NCI-H2227 (cell line): Measurements from ENCODE around the gene VAT1L.
"Not testable (repeated sequence)": the region's sequence is repeated elsewhere in the genome, so short reads cannot be mapped to it uniquely, and the experiment has no call there.

ENCODE experiments used
- DNase-seq: peaks from one replicate; lab custom pipeline; 2025; ENCODE audit not compliant: unreplicated experiment; lab: John Stamatoyannopoulos, UW

The VAT1L gene

DNA sequence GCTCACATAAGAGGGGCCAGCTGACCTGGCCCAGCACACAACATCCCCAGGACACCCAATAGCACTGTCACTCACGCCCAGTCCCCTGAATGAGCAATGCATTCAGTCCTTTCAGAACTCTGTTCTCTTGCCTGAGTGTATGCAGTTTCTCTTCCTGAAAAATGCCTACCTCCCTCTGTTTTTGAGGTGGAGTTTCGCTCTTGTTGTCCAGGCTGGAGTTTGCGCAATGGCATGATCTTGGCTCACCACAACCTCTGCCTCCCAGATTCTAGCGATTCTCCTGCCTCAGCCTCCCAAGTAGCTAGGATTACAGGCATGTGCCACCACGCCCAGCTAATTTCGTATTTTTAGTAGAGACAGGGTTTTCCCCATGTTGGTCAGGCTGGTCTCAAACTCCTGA, 159.2 kb downstream of the VAT1L start:
- not testable (repeated sequence) for DNase-seq

DNA sequence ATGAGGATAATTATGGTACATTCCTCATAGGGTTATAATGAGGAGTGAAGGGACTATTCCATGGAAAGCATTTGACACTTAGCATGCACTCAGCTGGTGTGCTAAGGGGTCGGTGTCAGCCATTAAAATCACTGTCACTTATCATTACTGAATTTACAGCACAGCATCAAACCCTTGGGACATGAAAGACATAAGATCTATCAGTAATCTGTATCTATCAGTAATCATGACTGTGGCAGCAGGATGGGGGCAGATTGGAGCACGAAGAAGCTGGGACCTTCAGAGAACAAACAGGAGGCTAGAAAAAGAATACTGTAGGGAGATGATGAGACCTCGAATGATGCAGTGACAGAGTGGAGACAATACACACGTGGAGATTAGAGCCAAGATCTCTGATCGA, 160.5 kb downstream of the VAT1L start:
- DNase-seq: no peak

DNA sequence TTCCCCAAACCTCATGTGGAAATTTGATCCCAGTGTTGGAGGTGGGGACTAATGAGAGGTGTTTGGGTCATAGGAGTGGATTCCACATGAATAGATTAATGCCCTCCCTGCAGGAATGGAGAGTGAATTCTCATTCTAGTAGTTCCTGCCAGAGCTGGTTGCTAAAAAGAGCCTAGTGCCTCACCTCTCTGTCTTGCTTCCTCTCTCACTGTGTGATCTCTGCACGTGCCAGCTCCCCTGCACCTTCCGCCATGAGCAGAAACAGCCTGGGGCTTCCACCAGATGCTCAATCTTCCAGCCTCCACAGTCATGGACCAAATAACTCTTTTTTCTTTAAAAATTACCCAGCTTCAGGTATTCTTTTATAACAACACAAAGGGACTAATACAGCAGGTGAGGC, 161.1 kb downstream of the VAT1L start:
- DNase-seq: no peak

DNA sequence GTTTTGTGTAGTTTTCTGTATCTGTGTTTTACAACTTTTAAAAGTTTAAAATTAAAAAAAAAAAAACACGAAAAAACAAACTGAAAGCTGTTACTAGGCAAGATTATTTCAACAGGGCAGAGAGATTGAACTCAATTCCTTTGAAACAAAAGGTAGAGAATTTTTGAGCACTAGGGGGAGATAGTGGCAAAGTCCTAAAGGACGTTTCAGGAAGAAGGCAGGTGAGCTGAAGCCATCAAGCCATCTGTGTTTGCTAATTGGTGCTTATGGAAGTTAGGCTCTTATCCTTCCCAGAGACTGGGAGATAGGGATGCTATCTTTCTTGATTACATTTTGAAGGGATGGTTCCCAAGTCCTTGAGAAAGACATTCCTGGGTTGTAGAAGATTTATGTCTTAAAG, 163.4 kb downstream of the VAT1L start:
- DNase-seq: no peak

DNA sequence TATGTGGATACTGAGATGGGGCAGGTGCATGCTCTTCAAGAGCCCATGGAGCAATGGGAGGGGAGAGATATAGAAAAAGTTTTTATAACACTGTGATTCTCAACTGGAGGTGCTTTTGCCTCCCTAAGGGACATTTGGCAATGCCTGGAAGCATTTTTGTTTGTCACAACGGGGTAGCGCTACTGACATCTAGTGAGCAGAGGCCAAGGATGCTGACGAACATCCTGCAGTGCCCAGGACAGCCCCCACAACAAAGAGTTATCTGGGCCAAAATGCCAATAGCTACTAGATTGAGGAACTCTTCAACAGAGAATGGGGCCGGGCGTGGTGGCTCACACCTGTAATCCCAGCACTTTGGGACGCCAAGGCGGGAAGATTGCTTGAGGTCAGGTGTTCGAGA, 166.8 kb downstream of the VAT1L start:
- no peak for DNase-seq

DNA sequence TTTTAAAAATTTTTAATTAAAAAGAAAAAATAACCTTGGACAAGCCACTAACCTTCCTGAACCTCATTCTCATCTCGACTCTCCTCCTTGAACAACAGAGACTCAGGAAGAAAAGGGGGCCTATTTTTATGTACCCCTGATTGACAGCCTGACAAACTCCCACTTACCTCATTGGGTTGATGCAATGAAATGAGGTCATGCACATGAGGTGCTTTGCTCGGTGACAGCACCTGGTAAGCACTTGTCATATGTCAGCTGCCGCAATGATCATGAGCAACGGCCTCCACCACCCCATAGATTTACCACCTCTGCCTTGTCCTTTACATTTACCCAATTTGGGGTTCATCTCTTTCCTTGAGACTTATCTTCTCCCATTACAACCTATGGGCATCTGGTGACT, 167.9 kb downstream of the VAT1L start:
- no peak for DNase-seq

DNA sequence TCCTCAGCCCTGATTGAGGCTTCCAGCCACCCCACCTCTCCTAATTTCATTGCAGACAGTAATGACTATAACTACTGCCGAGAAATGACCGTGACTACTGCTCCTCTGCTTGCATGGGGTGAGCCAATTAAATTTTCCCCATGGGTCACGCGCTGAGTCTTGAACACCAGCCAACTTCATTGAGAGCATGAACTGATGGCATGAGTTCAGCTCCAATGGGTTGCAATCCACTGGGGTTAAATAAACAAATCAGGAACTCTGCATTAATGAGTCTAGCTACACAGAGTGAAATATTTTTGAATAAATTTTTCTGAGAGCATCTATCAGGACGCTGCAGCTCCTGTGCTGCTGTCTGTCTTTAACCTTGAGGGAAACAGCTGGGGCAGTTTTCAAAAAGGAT, 172.4 kb downstream of the VAT1L start:
- no peak for DNase-seq

DNA sequence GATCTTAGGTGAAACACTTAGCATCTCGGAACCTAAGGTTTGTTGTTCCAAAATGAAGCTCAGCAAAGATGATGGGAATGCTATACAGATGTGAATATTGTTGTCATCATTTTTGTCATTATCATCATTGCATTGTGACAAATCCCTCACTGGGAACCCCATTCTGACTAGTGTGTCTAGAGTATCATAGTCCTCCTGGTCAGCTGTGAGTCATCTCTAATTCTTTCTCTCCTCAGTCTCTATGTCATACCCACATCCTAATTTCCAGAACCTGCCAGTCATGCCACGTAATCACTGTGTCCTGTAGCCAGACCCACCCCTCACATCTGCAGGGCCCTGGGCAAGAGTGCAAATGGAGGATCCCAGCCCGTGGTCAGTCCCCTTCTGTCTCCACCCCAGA, 173.4 kb downstream of the VAT1L start:
- no peak for DNase-seq

DNA sequence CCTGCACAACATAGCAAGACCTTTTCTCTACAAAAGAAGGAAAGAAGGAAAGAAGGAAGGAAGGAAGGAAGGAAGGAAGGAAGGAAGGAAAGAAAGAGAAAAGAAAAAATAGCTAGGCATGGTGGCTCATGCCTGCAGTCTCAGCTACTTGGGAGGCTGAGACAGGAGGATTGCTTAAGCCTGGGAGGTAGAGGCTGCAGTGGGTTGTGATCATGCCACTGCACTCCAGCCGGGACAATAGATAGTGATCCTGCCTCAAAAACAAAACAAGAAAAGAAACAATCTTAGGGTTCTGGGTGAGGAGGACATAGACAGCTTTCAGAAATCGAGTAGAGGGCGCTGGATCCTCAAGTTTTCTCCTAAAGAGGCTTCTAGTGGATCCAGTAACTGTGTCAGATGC, 174.3 kb downstream of the VAT1L start:
- no peak for DNase-seq

DNA sequence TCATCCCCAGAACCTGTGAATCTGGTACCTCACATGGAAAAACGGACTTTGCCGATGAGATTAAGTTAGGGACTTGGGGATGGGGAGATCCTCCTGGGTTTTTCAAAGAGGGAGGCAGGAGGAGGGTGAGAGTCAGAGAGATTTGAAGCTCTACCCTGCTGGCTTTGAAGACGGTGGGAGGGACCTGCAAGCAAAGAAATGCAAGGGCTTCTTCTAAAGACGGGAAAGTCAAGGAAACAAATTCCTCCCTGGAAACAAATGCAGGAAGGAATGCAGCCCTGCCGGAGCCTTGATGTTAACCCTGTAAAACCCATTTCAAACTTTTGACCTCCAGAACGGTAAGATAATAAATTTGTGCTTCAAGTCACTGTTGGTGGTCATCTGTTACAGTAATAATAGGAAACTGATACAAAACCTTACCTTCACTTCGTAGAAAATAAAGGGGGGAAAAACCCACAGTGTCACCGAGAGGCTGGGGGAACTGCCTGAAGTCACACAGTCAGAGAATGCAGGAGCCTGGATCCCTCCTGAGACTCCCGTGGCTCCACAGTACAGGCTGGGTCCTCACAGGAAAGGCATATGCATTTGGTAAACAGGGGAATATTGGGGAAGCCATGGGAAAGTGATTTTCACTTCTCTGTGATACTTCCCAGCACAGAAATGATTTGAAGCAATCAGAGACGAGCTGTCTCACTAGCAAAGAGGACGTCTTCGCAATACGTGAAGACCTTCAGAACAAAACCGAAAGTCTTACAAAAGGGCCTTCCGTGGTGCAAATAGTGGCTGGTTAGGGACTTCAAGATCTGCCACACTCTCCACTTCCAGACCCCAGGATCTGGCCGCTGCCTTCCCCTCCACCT, 175.1 kb downstream of the VAT1L start:
- no peak for DNase-seq

DNA sequence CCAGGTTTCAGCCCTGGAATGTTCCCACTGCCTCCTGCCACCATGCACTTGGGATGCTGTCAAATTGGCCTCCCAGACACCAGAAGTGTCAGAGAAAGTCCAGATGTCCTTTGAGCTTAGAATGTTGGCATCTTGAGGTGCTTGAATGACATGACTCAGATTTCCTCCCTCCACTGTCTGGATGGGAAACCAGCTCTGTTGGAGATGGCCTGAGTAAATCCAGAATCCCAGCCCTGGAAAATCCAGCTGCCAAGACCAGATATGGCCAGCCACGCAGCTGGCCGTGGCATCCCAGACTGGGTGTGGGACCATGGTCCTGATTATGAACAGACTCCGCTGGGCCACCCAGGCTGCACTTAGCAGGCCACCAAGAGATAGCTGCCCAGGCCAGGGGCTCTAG, 177.0 kb downstream of the VAT1L start:
- DNase-seq: no peak

DNA sequence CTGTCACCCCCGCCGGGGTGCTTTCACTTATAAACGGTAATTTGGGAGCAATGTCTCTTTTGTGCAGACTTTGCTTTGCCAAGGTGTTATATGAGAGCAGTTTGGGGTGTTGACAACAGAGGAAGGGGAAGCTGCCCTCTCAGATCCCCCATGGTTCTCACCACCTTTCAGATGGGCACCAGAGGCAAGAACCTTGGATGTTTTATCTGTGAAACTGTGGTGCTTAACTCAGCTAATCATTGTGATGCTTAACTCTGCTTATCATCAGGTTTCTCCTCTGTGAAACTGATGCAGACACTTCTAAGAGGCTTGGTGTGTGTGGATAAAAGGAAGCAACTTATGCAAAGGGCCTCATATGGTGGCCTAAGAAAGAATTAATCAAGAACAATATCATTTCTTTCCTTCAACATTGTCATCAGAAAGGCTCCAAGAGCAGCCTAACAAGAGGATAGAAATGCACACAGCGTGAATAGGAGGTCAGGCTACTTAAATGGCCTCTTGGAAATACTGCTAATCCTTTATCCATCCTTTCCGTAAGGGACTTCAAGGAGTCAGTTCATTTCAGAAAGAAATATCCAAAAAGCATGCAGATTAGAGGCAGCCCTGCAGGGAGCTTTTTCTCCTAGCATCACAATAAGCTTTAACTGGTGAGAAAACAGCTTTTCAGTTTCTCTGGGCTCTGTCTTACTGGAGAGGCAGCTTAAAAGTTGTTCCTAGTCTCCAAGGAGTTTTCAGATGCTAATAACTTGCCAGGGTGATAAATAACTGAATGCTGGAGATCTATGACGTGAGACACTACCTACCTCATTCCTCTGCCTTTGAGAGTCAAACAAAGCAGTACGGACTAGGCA, 178.9 kb downstream of the VAT1L start:
- DNase-seq: no peak

DNA sequence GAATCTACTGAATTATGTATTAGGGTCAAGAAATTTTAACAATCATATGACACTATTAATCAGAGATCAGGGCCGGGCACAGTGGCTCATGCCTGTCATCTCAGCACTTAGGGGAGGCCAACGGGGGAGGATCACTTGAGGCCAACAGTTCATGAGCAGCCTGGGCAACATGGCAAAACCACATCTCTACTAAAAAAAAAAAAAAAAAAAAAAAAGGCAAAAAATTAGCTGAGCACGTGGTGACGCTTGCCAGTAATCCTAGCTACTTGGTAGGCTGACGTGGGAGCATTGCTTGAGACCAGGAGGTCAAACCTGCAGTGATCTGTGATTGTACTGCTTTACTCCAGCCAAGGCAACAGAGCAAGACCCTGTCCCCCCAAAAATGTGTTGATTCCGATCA, 181.5 kb downstream of the VAT1L start:
- DNase-seq: no peak

DNA sequence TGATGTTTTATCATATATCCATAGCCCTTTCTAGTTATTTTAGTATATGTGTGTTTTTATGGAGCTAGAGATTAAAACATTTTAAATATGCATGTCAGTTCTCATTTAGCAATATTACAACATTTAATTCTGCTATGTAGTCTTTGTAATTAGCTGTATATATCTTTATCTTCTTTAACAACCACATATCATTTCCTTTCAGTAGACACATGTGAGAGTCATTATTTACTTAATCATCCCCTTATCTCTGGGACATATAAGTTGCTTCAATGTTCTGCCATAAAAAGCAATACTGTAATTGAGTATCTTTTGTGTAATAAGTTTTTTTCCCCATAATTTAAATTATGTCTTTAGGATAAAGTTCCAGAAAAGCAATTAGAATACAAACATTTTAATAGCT, 182.0 kb downstream of the VAT1L start:
- no peak for DNase-seq

DNA sequence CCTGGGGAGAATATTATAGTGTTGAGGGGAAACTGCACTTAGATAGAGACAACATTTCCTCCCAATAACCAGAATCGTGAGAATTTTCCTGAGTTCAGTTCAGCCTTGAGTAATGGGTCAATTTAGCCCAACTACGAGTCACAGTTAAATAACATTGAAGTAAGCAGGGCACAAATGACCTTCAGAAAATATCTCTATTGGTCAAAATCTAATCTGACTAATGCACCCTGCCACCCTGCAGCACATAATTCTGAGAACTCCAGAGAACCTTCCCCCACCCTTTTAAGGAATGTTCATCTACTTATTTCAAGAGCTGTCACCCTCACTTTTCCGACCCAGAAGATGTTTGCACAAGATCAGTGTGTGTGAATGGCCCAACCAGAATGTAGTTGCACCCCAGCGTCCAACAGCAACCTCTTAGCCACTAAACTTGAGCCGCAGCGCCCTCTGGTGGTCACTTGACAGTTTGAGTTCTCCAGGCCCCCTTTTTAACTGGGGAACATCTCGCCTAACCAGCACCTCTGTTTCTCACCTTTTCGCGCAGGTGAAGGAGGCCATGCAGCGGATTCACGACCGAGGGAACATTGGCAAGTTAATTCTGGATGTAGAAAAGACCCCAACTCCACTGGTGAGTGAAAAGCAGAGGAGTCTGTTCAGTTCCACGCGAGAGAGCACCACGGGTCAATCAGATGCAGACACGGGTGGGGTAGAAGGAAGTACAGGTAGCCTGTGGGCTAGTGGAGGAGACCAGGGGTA, 183.1 kb downstream of the VAT1L start:
- DNase-seq: peak; percentile 77

DNA sequence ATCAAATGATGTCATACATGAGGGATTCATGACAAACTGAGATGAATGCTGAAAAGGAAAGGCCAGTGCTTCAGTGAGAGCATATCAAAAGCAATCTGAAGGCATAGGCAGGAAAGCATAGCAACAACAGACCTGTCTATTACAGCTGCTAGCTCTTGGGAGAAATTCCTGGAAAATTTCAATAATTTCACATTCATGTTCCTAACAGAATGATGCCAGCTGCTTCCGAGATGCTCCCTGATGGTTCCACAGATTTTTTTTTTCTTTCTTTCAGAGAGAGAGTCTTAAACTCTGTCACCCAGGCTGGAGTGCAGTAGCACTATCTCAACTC, 183.7 kb downstream of the VAT1L start:
- DNase-seq: no peak

DNA sequence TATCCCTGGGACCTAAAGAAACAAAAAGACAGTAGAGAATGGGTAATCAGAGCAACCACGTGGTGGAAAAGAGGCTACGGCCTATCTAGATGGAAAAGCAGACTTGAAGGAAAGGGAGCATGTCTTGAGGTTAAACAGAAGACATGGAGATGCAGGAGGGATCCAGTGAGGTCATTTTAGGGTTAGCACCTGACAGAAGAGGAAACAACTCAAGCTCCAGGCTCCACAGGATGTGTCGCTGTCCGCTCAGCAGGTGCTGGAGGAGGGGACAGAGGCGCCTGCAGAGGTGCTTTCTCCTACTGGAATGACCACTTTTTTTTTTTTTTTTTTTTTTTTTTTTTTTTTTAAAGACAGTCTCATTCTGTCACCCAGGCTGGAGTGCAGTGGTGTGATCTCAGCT, 186.5 kb downstream of the VAT1L start:
- no peak for DNase-seq

DNA sequence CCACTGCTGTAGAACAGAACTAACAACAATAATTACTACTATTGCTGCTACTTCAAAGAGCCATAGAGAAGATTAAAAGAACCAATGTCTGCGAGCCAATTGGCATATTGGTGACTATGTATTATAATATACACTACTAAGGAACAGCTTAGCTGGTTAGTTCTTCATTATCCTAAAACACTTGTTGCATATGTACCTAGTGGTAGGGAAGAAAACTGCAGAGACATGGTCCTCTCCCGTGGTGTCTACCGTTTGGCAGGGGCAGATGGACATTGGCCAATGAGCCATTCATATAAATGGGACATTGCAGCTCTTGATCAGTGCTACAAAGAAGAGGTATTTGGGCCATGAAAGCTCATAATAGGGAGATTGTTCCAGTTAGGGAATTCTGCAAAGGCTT, 187.6 kb downstream of the VAT1L start:
- DNase-seq: no peak

DNA sequence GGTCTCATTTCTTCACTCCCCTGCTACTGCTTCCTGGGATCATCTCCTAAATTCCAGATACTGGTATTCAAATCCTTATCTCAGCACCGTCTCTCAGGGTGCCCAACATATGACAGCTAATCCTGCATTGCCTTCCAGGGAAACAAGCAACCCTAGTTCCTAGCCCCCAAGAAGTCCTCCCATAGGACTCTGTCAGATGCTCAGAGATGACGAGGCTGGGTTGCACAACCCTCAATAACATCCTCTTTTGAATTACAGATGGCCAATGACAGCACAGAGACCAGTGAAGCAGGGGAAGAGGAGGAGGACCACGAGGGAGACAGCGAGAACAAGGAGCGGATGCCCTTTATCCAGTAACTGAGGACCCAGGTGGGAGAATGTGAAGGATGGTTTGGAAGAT, 189.0 kb downstream of the VAT1L start:
- DNase-seq: no peak

DNA sequence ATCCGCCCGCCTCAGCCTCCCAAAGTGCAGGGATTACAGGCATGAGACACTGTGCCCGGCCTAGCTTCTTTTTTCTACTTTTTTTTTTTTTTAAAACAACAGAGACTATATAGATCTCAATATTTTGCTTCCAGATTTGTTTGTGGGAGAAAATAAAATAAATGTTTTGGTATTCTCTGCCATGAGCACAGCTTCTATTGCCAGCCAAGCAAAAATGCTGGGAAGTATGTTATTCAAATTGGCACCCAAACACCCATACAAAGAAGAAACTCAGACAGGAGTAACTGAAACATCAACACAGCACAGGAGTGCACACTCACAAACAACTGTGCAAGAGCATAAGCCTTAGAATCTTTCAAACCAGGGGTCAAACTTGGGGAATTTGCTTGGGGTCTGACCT, 196.7 kb downstream of the VAT1L start:
- DNase-seq: no peak

DNA sequence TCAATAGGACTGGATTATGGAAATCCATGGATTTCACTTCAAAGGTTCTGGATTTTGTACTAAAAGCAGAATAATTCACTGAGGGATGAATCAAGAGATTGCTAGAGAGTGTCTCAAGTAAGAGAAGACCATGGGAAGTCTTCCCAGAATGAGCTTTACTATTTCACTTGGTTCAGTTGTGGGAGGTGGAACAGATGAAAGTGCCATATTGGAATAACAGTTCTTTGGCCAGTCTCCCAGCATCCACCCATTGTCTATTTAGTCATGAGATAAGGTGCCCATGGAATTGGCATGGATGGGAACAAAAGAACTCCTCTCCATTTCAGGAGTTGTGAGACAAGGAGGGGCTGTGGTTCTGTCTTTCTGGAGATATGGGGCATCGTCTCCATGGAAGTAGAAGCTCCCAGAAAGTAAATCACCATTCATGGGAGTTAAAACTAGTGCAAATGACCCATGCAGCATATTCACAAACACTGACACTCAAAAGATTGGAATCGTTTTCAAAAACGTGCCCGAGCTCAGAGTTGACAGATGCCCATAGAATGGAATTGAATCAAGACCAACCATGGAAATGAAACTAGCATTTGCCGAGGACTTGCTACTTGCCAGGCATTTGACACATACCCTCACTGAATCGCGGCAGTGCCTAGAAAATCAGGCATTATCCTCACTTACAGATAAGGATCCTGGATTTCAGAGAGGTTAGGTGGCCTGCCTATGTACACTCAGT, 197.8 kb downstream of the VAT1L start:
- DNase-seq: no peak
